Osteoblast (primary cell): ENCODE results near the gene ING3. TPM values are rescaled to one million over a fixed set of nuclear protein-coding genes. Genes with fewer than 3 reads are reported as not detected.
A peak's percentile ranks its signal among the peaks of the same experiment; 100 is the strongest.

Experiments used
- DNase-seq: peaks from one replicate; pipeline ENCODE4 v3.0.0; 2011; ENCODE audit warnings: low spot score, mixed read lengths; ENCODE audit not compliant: insufficient read length; ENCODE audit errors: missing footprints
- H2AFZ ChIP-seq: 2 replicates; pipeline ENCODE4 v1.6.0; 2011; ENCODE audit warnings: mild to moderate bottlenecking, low read length
- H3K27ac ChIP-seq: 2 replicates; pipeline ENCODE4 v1.5.1; 2011; ENCODE audit warnings: mild to moderate bottlenecking, low read depth, low read length, moderate library complexity
- H3K27me3 ChIP-seq: 2 replicates; pipeline ENCODE4 v1.6.0; 2012; ENCODE audit warnings: mild to moderate bottlenecking, control low read depth, inconsistent platforms, low read length, moderate library complexity; ENCODE audit not compliant: insufficient read depth
- H3K36me3 ChIP-seq: 2 replicates; pipeline ENCODE4 v1.5.1; 2011; ENCODE audit warnings: mild to moderate bottlenecking, low read length, control low read depth, moderate library complexity; ENCODE audit not compliant: insufficient read depth
- H3K4me1 ChIP-seq: 2 replicates; pipeline ENCODE4 v1.5.1; 2011; ENCODE audit warnings: mild to moderate bottlenecking, low read length, control low read depth, moderate library complexity; ENCODE audit not compliant: insufficient read depth
- H3K4me2 ChIP-seq: 2 replicates; pipeline ENCODE4 v1.6.0; 2011; ENCODE audit warnings: mild to moderate bottlenecking, low read length; ENCODE audit not compliant: insufficient read depth
- H3K4me3 ChIP-seq: fragments of 200-600 bp; sonication (generic); 3 replicates; pipeline ENCODE4 v1.5.1; 2012; ENCODE audit warnings: mild to moderate bottlenecking, low read length, inconsistent platforms; ENCODE audit not compliant: insufficient read depth
- H3K79me2 ChIP-seq: 2 replicates; pipeline ENCODE4 v1.6.0; 2012; ENCODE audit warnings: mild to moderate bottlenecking, low read length, control low read depth, inconsistent platforms; ENCODE audit not compliant: insufficient read depth
- H3K9me3 ChIP-seq: 2 replicates; pipeline ENCODE4 v1.5.1; 2011; ENCODE audit warnings: low read depth, low read length, control low read depth
- H4K20me1 ChIP-seq: 2 replicates; pipeline ENCODE4 v1.6.0; 2012; ENCODE audit warnings: mild to moderate bottlenecking, low read length, control low read depth; ENCODE audit not compliant: insufficient read depth
- CTCF ChIP-seq: IDR thresholded peaks from 2 replicates; pipeline ENCODE4 v1.5.1; 2011; ENCODE audit warnings: mild to moderate bottlenecking, low read depth, low read length, moderate library complexity; ENCODE audit errors: extremely low read depth
- total RNA-seq: library from RNA; depleted of rRNA; stranded (reverse); fragments of >200 nt; gene quantifications from 2 replicates; pipeline ENCODE4 v1.2.3, GENCODE V29; 2012

Gene ING3
- total RNA-seq, 1 donor: 16.6 TPM

- Histone ChIP-seq H3K27ac (no peak overlapping the region), H3K4me2 (no peak overlapping the region), H3K27me3 (no peaks in the 10 kb centered on the region), H3K4me1 (no peaks in the 10 kb centered on the region), H4K20me1 (no peaks in the 10 kb centered on the region), H3K4me3 (no peak overlapping the region), H3K36me3 (no peaks in the 10 kb centered on the region), H2AFZ (no peak overlapping the region), H3K9me3 (no peaks in the 10 kb centered on the region), H3K79me2 (no peaks in the 10 kb centered on the region)
- DNase-seq: no peak
- no peak for TF ChIP-seq CTCF
Observed at GRCh38 chr7:120933475-120933874, 17.1 kb upstream of the ING3 start.

- Histone ChIP-seq H3K4me3 (no peak overlapping the region), H3K4me2 (no peak overlapping the region), H2AFZ (no peak overlapping the region), H3K27me3 (no peaks in the 10 kb centered on the region), H3K9me3 (no peaks in the 10 kb centered on the region), H3K36me3 (no peaks in the 10 kb centered on the region), H3K79me2 (no peaks in the 10 kb centered on the region), H4K20me1 (no peaks in the 10 kb centered on the region), H3K27ac (no peak overlapping the region), H3K4me1 (no peaks in the 10 kb centered on the region)
- no peak for TF ChIP-seq CTCF
- no peak for DNase-seq
Observed at GRCh38 chr7:120939345-120939744, 11.2 kb upstream of the ING3 start.

DNA sequence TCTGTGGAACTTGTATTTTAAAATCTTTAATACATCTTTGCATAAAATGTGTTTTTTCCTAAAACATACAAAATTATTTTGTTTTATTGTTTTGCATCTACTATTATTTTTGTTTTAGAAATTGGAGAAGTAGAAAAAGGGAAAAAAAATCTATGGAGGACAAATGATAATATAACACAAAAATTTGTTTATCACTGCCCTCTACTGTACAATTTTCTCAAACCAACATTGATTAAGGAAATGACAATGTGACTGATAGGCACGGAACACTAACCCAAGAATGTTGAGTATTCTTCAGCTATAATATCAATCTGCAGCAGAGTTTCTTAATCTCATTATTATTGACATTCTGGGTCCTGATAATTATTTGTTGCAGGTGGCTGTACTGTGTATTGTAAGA is 9.5 kb upstream of the ING3 start:
- H3K27ac ChIP-seq: no peak overlapping the region
- H2AFZ ChIP-seq: no peak overlapping the region
- no peaks in the 10 kb centered on the region for H4K20me1 ChIP-seq
- peak; percentile 27 for TF ChIP-seq CTCF
- H3K27me3 ChIP-seq: peaks cover under 1% of the 10 kb centered on the region
- no peaks in the 10 kb centered on the region for H3K9me3 ChIP-seq
- no peak overlapping the region for H3K4me2 ChIP-seq
- H3K36me3 ChIP-seq: no peaks in the 10 kb centered on the region
- no peaks in the 10 kb centered on the region for H3K4me1 ChIP-seq
- H3K4me3 ChIP-seq: no peak overlapping the region
- no peaks in the 10 kb centered on the region for H3K79me2 ChIP-seq
- DNase-seq: no peak

GRCh38 chr7:120941856-120942255 is 8.7 kb upstream of the ING3 start:
- H3K27me3 ChIP-seq: peaks cover 3% of the 10 kb centered on the region
- no peaks in the 10 kb centered on the region for H3K36me3 ChIP-seq
- H3K4me3 ChIP-seq: no peak overlapping the region
- no peak overlapping the region for H3K4me2 ChIP-seq
- H3K4me1 ChIP-seq: no peaks in the 10 kb centered on the region
- no peak for TF ChIP-seq CTCF
- H3K9me3 ChIP-seq: no peaks in the 10 kb centered on the region
- no peaks in the 10 kb centered on the region for H3K79me2 ChIP-seq
- no peak for DNase-seq
- H4K20me1 ChIP-seq: no peaks in the 10 kb centered on the region
- no peak overlapping the region for H2AFZ ChIP-seq
- no peak overlapping the region for H3K27ac ChIP-seq
